Ovary (tissue), 9 donors: ENCODE data around the gene ZMYND15. TPM values are rescaled to one million over a fixed set of nuclear protein-coding genes. Genes with fewer than 3 reads are reported as not detected.

ENCODE experiments used
- DNase-seq, 5 donors: peaks; one replicate each; pipeline ENCODE4 v3.0.0-alpha.2; 2019 to 2020
- H3K27ac ChIP-seq, 2 donors: fragments of 200-600 bp; one replicate each; pipeline versions ENCODE4 v1.5.1 to v1.8.0; 2019 to 2022
- H3K27me3 ChIP-seq: fragments of 200-600 bp; one replicate; pipeline ENCODE4 v1.8.0; 2022
- H3K36me3 ChIP-seq: fragments of 200-600 bp; sonication (generic); one replicate; pipeline ENCODE4 v1.5.1; 2019
- H3K4me1 ChIP-seq: one replicate; pipeline ENCODE4 v1.8.1; 2013; ENCODE audit warnings: mild to moderate bottlenecking, moderate library complexity; ENCODE audit not compliant: insufficient read depth
- H3K4me3 ChIP-seq: fragments of 200-600 bp; sonication (generic); one replicate; pipeline ENCODE4 v1.5.1; 2017
- H3K9me3 ChIP-seq, 2 donors: fragments of 200-600 bp in 1 of 2; sonication (generic) in 1 of 2; one replicate each; pipeline versions ENCODE4 v1.5.1 to v1.8.1; 2013 to 2019; ENCODE audit warnings: mild to moderate bottlenecking in 1 of 2, moderate library complexity in 1 of 2
- EP300 ChIP-seq: sonication (generic); formaldehyde crosslinking; IDR thresholded peaks from one replicate; pipeline ENCODE4 v1.6.1; 2017; ENCODE audit warnings: antibody characterized with exemption
- POLR2A ChIP-seq: fragments of 450-650 bp; IDR thresholded peaks from one replicate; pipeline ENCODE4 v1.6.1; 2017; ENCODE audit warnings: antibody characterized with exemption, mild to moderate bottlenecking, moderate library complexity
- WGBS, 3 donors: extraction: QIAGEN DNeasy Blood & Tissue Kit in 1 of 3; methylation state at CpG; one replicate each; pipeline versions ENCODE4 v1.1.5 to v1.1.7; 2013 to 2017; 5-methylcytosine and 5-hydroxymethylcytosine counted together
- intact Hi-C, 4 donors: fragments of 100-400 bp; cut with DNase I; formaldehyde crosslinking; loops; one replicate each; pipeline versions ENCODE4 v1.11.0 to v1.15.1; 2022 to 2023
- polyA plus RNA-seq, 2 donors: library from polyadenylated mRNA; stranded (reverse); fragments of 200-250 nt in 1 of 2; fragments of 350-450 nt in 1 of 2; fragmentation: Illumina TruSeq in 1 of 2; extraction: RNeasy Lipid Tissue Mini Kit (QIAGEN cat#74804) in 1 of 2; gene quantifications; one replicate each; pipeline ENCODE4 v1.2.3, GENCODE V29; 2013 to 2014
- total RNA-seq, 7 donors: library from RNA; depleted of rRNA in 2 of 7; stranded (reverse); fragments of >200 nt in 2 of 7; fragmentation: NEBNext Ultra II Directional in 3 of 7; extraction: Animal tissue kit (Norgen Biotek cat#: 25700) in 3 of 7; gene quantifications; one replicate each; pipeline versions ENCODE4 v1.1.0 to v1.2.4, GENCODE V29; 2016 to 2023
- TF ChIP-seq, protein P1 (sequence below), 3 donors: fragments of 450-650 bp in 2 of 3; fragments of 200-600 bp in 1 of 3; IDR thresholded peaks; one replicate each; pipeline versions ENCODE4 v1.5.1 to v1.8.0; 2016 to 2022; ENCODE audit warnings: antibody characterized with exemption in 3 of 3, mild to moderate bottlenecking in 1 of 3
- donor health status: DM: no; HTN: no; CAD: no; lungs with moderate emphysema.
- donor health status: DM: no; HTN: no; CAD: no.
- donor health status: Bipolar disorder and iron deficiency.
- donor health status: DM: yes; HTN: yes; CAD: no.
- donor health status: DM: no; HTN: no; CAD: no.
- donor health status: DM: yes; HTN: yes; CAD: no.

The ZMYND15 gene
- total and polyA plus RNA-seq, 9 donors: 0.33 to 1.4 (median 0.94) TPM

GRCh38 chr17:4747847-4748246 is 8.2 kb downstream of the ZMYND15 start:
- Histone ChIP-seq H3K4me1 (no peaks in the 10 kb centered on the region), H3K9me3 (no peaks in the 10 kb centered on the region), H3K27ac (no peak overlapping the region), H3K36me3 (no peaks in the 10 kb centered on the region), H3K27me3 (no peaks in the 10 kb centered on the region), H3K4me3 (no peak overlapping the region)
- WGBS, 3 donors: 46 to 53% (median 46%) methylated on average over 5 of the region's 5 CpGs
- no peak for TF ChIP-seq EP300
- no peak for TF ChIP-seq POLR2A
- TF ChIP-seq, protein P1, sequence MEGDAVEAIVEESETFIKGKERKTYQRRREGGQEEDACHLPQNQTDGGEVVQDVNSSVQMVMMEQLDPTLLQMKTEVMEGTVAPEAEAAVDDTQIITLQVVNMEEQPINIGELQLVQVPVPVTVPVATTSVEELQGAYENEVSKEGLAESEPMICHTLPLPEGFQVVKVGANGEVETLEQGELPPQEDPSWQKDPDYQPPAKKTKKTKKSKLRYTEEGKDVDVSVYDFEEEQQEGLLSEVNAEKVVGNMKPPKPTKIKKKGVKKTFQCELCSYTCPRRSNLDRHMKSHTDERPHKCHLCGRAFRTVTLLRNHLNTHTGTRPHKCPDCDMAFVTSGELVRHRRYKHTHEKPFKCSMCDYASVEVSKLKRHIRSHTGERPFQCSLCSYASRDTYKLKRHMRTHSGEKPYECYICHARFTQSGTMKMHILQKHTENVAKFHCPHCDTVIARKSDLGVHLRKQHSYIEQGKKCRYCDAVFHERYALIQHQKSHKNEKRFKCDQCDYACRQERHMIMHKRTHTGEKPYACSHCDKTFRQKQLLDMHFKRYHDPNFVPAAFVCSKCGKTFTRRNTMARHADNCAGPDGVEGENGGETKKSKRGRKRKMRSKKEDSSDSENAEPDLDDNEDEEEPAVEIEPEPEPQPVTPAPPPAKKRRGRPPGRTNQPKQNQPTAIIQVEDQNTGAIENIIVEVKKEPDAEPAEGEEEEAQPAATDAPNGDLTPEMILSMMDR (IDR thresholded peaks at IDR 0.05): no peak
- DNase-seq: no peak
- intact Hi-C loops: no loop called here

- Histone ChIP-seq H3K27me3 (no peaks in the 10 kb centered on the region), H3K36me3 (no peaks in the 10 kb centered on the region), H3K9me3 (no peaks in the 10 kb centered on the region), H3K4me3 (no peak overlapping the region), H3K27ac (no peak overlapping the region), H3K4me1 (no peaks in the 10 kb centered on the region)
- intact Hi-C loops: no loop called here
- no peak for TF ChIP-seq EP300
- TF ChIP-seq, protein P1 (IDR thresholded peaks at IDR 0.05): no peak
- TF ChIP-seq POLR2A: no peak
- DNase-seq: no peak
- WGBS, 3 donors: 37 to 49% (median 44%) methylated on average over 4 of the region's 4 CpGs
Measured at GRCh38 chr17:4748686-4749085, 9.1 kb downstream of the ZMYND15 start.

DNA sequence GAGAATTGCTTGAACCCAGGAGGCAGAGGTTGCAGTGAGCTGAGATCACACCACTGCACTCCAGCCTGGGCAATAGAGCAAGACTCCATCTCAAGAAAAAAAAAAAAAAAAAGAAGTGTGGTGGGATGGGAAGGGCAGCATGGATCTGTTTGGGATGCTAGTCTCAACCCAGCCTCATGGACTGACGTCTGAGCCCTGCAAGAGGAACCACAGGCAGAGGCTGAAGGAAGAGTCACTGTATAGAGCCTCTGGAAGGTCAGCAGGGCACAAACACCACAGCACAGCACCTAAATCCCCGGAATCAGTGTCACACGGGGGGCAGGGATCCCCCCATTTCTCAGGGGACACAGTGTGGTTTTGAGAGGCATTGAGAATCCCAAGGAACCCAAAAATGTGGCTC is 11.0 kb downstream of the ZMYND15 start:
- Histone ChIP-seq H3K4me3 (no peak overlapping the region), H3K9me3 (no peaks in the 10 kb centered on the region), H3K27ac (no peak overlapping the region), H3K27me3 (no peaks in the 10 kb centered on the region), H3K36me3 (no peaks in the 10 kb centered on the region), H3K4me1 (no peaks in the 10 kb centered on the region)
- no peak for TF ChIP-seq POLR2A
- TF ChIP-seq EP300: no peak
- TF ChIP-seq, protein P1 (IDR thresholded peaks at IDR 0.05): no peak
- DNase-seq: no peak
- intact Hi-C loops: no loop called here
- 30 to 38% (median 34%) methylated on average over 3 of the region's 3 CpGs for WGBS, 3 donors

DNA sequence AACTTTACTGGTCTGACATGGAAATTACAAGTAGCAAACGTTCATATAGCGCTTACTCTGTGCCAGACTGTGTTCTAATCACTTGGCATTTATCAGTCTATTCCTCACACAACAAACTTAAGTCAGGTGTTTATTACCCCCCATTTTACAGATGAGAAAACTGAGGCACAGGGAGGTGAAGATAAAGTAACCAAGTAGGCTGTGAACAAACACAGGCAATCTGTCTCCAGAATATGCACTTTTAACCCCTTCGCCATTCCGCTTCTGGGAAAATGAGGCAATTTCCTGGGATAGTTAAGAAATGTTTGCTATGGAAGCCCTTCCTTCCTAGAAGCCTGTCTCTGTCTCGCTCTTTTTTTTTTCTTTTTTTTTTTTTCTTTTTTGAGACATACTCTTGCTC is 12.3 kb downstream of the ZMYND15 start:
- no peaks in the 10 kb centered on the region for H3K36me3 ChIP-seq
- no peaks in the 10 kb centered on the region for H3K4me1 ChIP-seq
- H3K9me3 ChIP-seq: no peaks in the 10 kb centered on the region
- intact Hi-C loops: no loop called here
- TF ChIP-seq EP300 (no peak), POLR2A (no peak)
- TF ChIP-seq, protein P1 (IDR thresholded peaks at IDR 0.05): no peak
- no peaks in the 10 kb centered on the region for H3K27me3 ChIP-seq
- WGBS, 3 donors: 65 to 71% (median 69%) methylated on average over 5 of the region's 5 CpGs
- DNase-seq: no peak
- no peak overlapping the region for H3K4me3 ChIP-seq
- no peak overlapping the region for H3K27ac ChIP-seq

- H3K4me1 ChIP-seq: no peaks in the 10 kb centered on the region
- H3K4me3 ChIP-seq: no peak overlapping the region
- DNase-seq: no peak
- intact Hi-C loops: no loop called here
- no peak for TF ChIP-seq EP300
- TF ChIP-seq, protein P1 (IDR thresholded peaks at IDR 0.05): no peak
- WGBS, 3 donors: 70 to 75% (median 75%) methylated on average over 1 of the region's 1 CpG
- no peak overlapping the region for H3K27ac ChIP-seq
- H3K36me3 ChIP-seq: no peaks in the 10 kb centered on the region
- no peaks in the 10 kb centered on the region for H3K27me3 ChIP-seq
- no peaks in the 10 kb centered on the region for H3K9me3 ChIP-seq
Measured at GRCh38 chr17:4753392-4753791, 13.8 kb downstream of the ZMYND15 start.
